Measurements from ENCODE around the gene PAPPA2.
"Not testable (repeated sequence)": the region's sequence is repeated elsewhere in the genome, so short reads cannot be mapped to it uniquely, and the experiment has no call there.

PAPPA2 gene

GRCh38 chr1:176462674-176463378 is at the start of gene PAPPA2:
TSS of gene PAPPA2 (plus strand) at chr1:176463175. CDS start at chr1:176556323, 93,148 bp downstream.
- no peak within 1 kb of the TSS for H3K4me3 Mint-ChIP-seq
- no peaks in the 10 kb centered on the region for H3K4me1 Mint-ChIP-seq (ENCODE audit: low read depth)
- H3K27ac Mint-ChIP-seq: no peak within 1 kb of the TSS
- H3K36me3 Mint-ChIP-seq: no peaks in the 10 kb centered on the region
- peaks cover 2% of the 10 kb centered on the region for H3K27me3 Mint-ChIP-seq
- H3K9me3 Mint-ChIP-seq (ENCODE audit: low read depth): no peaks in the 10 kb centered on the region

- Mint-ChIP-seq H3K27me3 (peaks cover 6% of the 10 kb centered on the region), H3K27ac (no peak overlapping the region), H3K4me1 (ENCODE audit: low read depth) (no peaks in the 10 kb centered on the region), H3K9me3 (ENCODE audit: low read depth) (peaks cover 6% of the 10 kb centered on the region), H3K36me3 (no peaks in the 10 kb centered on the region), H3K4me3 (no peak overlapping the region)
Observed at GRCh38 chr1:176416777-176417176, 46.2 kb upstream of the PAPPA2 start.

GRCh38 chr1:176419608-176420007 is 43.4 kb upstream of the PAPPA2 start:
- not testable (repeated sequence) for H3K4me1 Mint-ChIP-seq (ENCODE audit: low read depth); H3K4me3 Mint-ChIP-seq; H3K27me3 Mint-ChIP-seq; H3K27ac Mint-ChIP-seq; H3K36me3 Mint-ChIP-seq
- peaks cover 25% of the 10 kb centered on the region for H3K9me3 Mint-ChIP-seq (ENCODE audit: low read depth)

- Mint-ChIP-seq H3K27ac (no peak overlapping the region), H3K27me3 (peaks cover 1% of the 10 kb centered on the region), H3K4me1 (ENCODE audit: low read depth) (no peaks in the 10 kb centered on the region), H3K36me3 (no peaks in the 10 kb centered on the region), H3K9me3 (ENCODE audit: low read depth) (no peaks in the 10 kb centered on the region), H3K4me3 (no peak overlapping the region)
Observed at GRCh38 chr1:176434234-176434633, 28.7 kb upstream of the PAPPA2 start.

GRCh38 chr1:176436251-176436650 is 26.7 kb upstream of the PAPPA2 start:
- Mint-ChIP-seq H3K4me1 (ENCODE audit: low read depth) (no peaks in the 10 kb centered on the region), H3K9me3 (ENCODE audit: low read depth) (no peaks in the 10 kb centered on the region), H3K4me3 (no peak overlapping the region), H3K36me3 (no peaks in the 10 kb centered on the region), H3K27ac (no peak overlapping the region), H3K27me3 (peaks cover 1% of the 10 kb centered on the region)

GRCh38 chr1:176440176-176440575 is 22.8 kb upstream of the PAPPA2 start:
- peaks cover 6% of the 10 kb centered on the region for H3K27me3 Mint-ChIP-seq
- H3K36me3 Mint-ChIP-seq: no peaks in the 10 kb centered on the region
- no peak overlapping the region for H3K4me3 Mint-ChIP-seq
- H3K27ac Mint-ChIP-seq: no peak overlapping the region
- H3K4me1 Mint-ChIP-seq (ENCODE audit: low read depth): no peaks in the 10 kb centered on the region
- H3K9me3 Mint-ChIP-seq (ENCODE audit: low read depth): no peaks in the 10 kb centered on the region

GRCh38 chr1:176444286-176444685 is 18.7 kb upstream of the PAPPA2 start:
- H3K9me3 Mint-ChIP-seq (ENCODE audit: low read depth): no peaks in the 10 kb centered on the region
- H3K27me3 Mint-ChIP-seq: peaks cover 10% of the 10 kb centered on the region
- H3K4me1 Mint-ChIP-seq (ENCODE audit: low read depth): no peaks in the 10 kb centered on the region
- H3K27ac Mint-ChIP-seq: no peak overlapping the region
- no peaks in the 10 kb centered on the region for H3K36me3 Mint-ChIP-seq
- H3K4me3 Mint-ChIP-seq: no peak overlapping the region

- Mint-ChIP-seq H3K27me3 (peaks cover 10% of the 10 kb centered on the region), H3K4me3 (no peak overlapping the region), H3K4me1 (ENCODE audit: low read depth) (no peaks in the 10 kb centered on the region), H3K36me3 (no peaks in the 10 kb centered on the region), H3K27ac (no peak overlapping the region), H3K9me3 (ENCODE audit: low read depth) (no peaks in the 10 kb centered on the region)
Observed at GRCh38 chr1:176445402-176445801, 17.6 kb upstream of the PAPPA2 start.

GRCh38 chr1:176448340-176448739 is 14.6 kb upstream of the PAPPA2 start:
- H3K27me3 Mint-ChIP-seq: peaks cover 8% of the 10 kb centered on the region
- H3K9me3 Mint-ChIP-seq (ENCODE audit: low read depth): peaks cover 1% of the 10 kb centered on the region
- no peaks in the 10 kb centered on the region for H3K4me1 Mint-ChIP-seq (ENCODE audit: low read depth)
- no peaks in the 10 kb centered on the region for H3K36me3 Mint-ChIP-seq
- no peak overlapping the region for H3K27ac Mint-ChIP-seq
- no peak overlapping the region for H3K4me3 Mint-ChIP-seq

GRCh38 chr1:176450526-176450925 is 12.4 kb upstream of the PAPPA2 start:
- no peak overlapping the region for H3K4me3 Mint-ChIP-seq
- H3K27ac Mint-ChIP-seq: no peak overlapping the region
- H3K4me1 Mint-ChIP-seq (ENCODE audit: low read depth): no peaks in the 10 kb centered on the region
- peaks cover 4% of the 10 kb centered on the region for H3K27me3 Mint-ChIP-seq
- H3K9me3 Mint-ChIP-seq (ENCODE audit: low read depth): peaks cover 4% of the 10 kb centered on the region
- no peaks in the 10 kb centered on the region for H3K36me3 Mint-ChIP-seq

GRCh38 chr1:176451741-176452140 is 11.2 kb upstream of the PAPPA2 start:
- H3K27me3 Mint-ChIP-seq; H3K9me3 Mint-ChIP-seq (ENCODE audit: low read depth); H3K4me3 Mint-ChIP-seq; H3K4me1 Mint-ChIP-seq (ENCODE audit: low read depth); H3K27ac Mint-ChIP-seq; H3K36me3 Mint-ChIP-seq: not testable (repeated sequence)

GRCh38 chr1:176456795-176457194 is 6.2 kb upstream of the PAPPA2 start:
- no peaks in the 10 kb centered on the region for H3K27me3 Mint-ChIP-seq
- H3K36me3 Mint-ChIP-seq: no peaks in the 10 kb centered on the region
- peaks cover 4% of the 10 kb centered on the region for H3K9me3 Mint-ChIP-seq (ENCODE audit: low read depth)
- H3K27ac Mint-ChIP-seq: no peak overlapping the region
- no peaks in the 10 kb centered on the region for H3K4me1 Mint-ChIP-seq (ENCODE audit: low read depth)
- H3K4me3 Mint-ChIP-seq: no peak overlapping the region

GRCh38 chr1:176460544-176461336 is 2.2 kb upstream of the PAPPA2 start:
- Mint-ChIP-seq H3K27me3 (no peaks in the 10 kb centered on the region), H3K4me3 (no peak overlapping the region), H3K36me3 (no peaks in the 10 kb centered on the region), H3K27ac (no peak overlapping the region), H3K4me1 (ENCODE audit: low read depth) (no peaks in the 10 kb centered on the region), H3K9me3 (ENCODE audit: low read depth) (no peaks in the 10 kb centered on the region)

- Mint-ChIP-seq H3K27ac (no peak overlapping the region), H3K36me3 (no peaks in the 10 kb centered on the region), H3K9me3 (ENCODE audit: low read depth) (no peaks in the 10 kb centered on the region), H3K27me3 (no peaks in the 10 kb centered on the region), H3K4me3 (no peak overlapping the region), H3K4me1 (ENCODE audit: low read depth) (no peaks in the 10 kb centered on the region)
Observed at GRCh38 chr1:176461576-176461975, 1.4 kb upstream of the PAPPA2 start.

- Mint-ChIP-seq H3K27me3 (peaks cover 3% of the 10 kb centered on the region), H3K4me3 (no peak overlapping the region), H3K36me3 (no peaks in the 10 kb centered on the region), H3K9me3 (ENCODE audit: low read depth) (no peaks in the 10 kb centered on the region), H3K4me1 (ENCODE audit: low read depth) (no peaks in the 10 kb centered on the region), H3K27ac (no peak overlapping the region)
Observed at GRCh38 chr1:176466514-176466913, 3.5 kb downstream of the PAPPA2 start.

All from activated naive CD8-positive, alpha-beta T cell (primary cell).